ENCODE measurements around the gene CYP27B1. TPM values are rescaled to one million over a fixed set of nuclear protein-coding genes. Genes with fewer than 3 reads are reported as not detected.
"Not testable (repeated sequence)": the region's sequence is repeated elsewhere in the genome, so short reads cannot be mapped to it uniquely, and the experiment has no call there.

The CYP27B1 gene
- total RNA-seq, 1 donor = 0.45 TPM

DNA sequence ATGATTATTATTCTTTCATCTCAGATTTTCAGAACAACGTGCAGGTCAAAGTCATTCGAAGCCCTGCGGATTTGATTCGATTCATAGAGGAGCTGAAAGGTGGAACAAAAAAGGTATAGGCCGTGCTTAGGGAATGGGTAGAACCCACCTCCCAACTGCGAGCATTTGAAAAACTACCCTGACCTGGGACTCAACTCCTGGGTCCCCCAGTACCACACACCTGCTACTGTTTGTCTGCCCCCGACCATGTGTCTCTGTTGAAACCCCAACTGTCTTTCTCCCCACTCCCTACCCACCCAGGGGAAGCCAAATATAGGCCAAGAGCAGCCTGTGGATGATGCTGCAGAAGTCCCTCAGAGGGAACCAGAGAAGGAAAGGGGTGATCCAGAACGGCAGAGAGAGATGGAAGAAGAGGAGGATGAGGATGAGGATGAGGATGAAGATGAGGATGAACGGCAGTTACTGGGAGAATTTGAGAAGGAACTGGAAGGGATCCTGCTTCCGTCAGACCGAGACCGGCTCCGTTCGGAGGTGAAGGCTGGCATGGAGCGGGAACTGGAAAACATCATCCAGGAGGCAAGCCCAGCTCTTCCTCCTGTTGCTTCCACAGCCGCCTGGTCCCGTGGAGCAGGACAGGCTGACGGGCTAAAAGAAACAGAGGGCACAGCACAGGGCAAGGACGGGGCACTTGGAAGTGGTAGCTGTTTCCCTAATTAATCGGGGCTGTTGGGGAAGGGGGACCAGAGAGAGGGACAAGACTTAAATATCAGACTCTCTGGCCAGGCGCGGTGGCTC lies 48.8 kb downstream of the CYP27B1 start:
- no peak for TF ChIP-seq CTCF (IDR thresholded peaks at IDR 0.05; ENCODE audit: insufficient read depth, low read length)
- H3K4me3 ChIP-seq (ENCODE audit: low read depth, low read length) = no peak overlapping the region
- DNase-seq (ENCODE audit: low read depth) = no peak

GRCh38 chr12:57717131-57717530 lies 49.7 kb downstream of the CYP27B1 start:
- no peak for TF ChIP-seq CTCF (IDR thresholded peaks at IDR 0.05; ENCODE audit: insufficient read depth, low read length)
- no peak for DNase-seq (ENCODE audit: low read depth)

GRCh38 chr12:57716305-57716704 lies 50.6 kb downstream of the CYP27B1 start:
- no peak for DNase-seq (ENCODE audit: low read depth)
- no peak overlapping the region for H3K4me3 ChIP-seq (ENCODE audit: low read depth, low read length)
- no peak for TF ChIP-seq CTCF (IDR thresholded peaks at IDR 0.05; ENCODE audit: insufficient read depth, low read length)

More at GRCh38 chr12:57717131-57717530, 49.7 kb downstream of the CYP27B1 start:
- no peak overlapping the region for H3K4me3 ChIP-seq (ENCODE audit: low read depth, low read length)

- H3K4me3 ChIP-seq (ENCODE audit: low read depth, low read length) = no peak overlapping the region
- TF ChIP-seq CTCF (IDR thresholded peaks at IDR 0.05; ENCODE audit: insufficient read depth, low read length) = no peak
- DNase-seq (ENCODE audit: low read depth) = no peak
Measured at GRCh38 chr12:57715786-57716185, 51.1 kb downstream of the CYP27B1 start.

DNA sequence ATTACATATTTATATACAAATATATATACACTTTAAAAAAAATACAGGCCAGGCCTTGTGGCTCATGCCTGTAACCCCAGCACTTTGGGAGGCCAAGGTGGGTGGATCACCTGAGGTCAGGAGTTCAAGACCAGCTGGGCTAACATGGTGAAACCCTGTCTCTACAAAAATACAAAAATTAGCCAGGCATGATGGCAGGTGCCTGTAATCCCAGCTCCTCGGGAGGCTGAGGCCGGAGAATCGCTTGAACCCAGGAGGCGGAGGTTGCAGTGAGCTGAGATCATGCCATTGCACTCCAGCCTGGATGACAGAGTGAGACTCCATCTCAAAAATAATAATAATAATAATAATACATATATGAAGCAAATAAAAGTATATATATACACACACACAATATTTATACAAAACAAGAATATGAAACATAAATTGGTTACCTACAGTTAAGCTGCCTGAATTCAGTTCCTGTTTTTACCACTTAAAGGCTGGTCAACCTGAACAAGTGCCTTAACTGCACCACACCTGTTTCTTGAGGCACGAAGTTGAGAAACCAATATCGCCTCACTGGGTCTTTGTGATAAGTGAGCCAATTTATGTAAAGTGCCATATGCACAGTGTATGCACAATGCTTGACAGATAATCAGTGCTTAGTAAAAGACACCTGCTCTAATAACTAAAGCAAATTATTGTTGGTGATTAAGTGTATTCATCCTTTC lies 51.7 kb downstream of the CYP27B1 start:
- H3K4me3 ChIP-seq (ENCODE audit: low read depth, low read length); DNase-seq (ENCODE audit: low read depth): not testable (repeated sequence)

GRCh38 chr12:57713209-57713608 lies 53.7 kb downstream of the CYP27B1 start:
- TF ChIP-seq CTCF (IDR thresholded peaks at IDR 0.05; ENCODE audit: insufficient read depth, low read length) = no peak
- no peak for DNase-seq (ENCODE audit: low read depth)
- H3K4me3 ChIP-seq (ENCODE audit: low read depth, low read length) = no peak overlapping the region

DNA sequence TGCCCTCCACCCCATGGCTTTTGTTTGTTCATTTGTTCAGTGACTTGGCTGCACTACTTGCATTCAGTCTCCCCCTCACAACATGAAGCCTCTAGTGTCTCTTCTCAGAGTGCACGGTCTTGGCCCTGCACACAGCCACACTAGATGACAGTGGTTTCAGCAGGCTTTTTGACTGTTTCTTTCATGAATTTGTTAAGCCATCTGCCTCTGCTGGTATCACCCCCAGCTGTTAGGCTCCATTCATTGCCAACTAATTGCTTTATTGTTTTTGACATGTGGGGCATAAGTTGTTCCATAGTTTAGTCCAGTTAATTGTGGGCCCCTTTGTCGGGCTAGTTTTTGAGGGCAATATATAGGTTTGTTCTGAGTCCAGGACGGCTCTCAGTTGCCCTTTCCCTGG lies 54.2 kb downstream of the CYP27B1 start:
- TF ChIP-seq CTCF (IDR thresholded peaks at IDR 0.05; ENCODE audit: insufficient read depth, low read length) = no peak
- H3K4me3 ChIP-seq (ENCODE audit: low read depth, low read length) = no peak overlapping the region
- DNase-seq (ENCODE audit: low read depth) = no peak

All from fibroblast of the aortic adventitia (primary cell).